Neural progenitor cell (in vitro differentiated cells): ENCODE measurements around the gene FABP7. TPM values are rescaled to one million over a fixed set of nuclear protein-coding genes. Genes with fewer than 3 reads are reported as not detected.

Experiments
- DNase-seq: peaks from one replicate; pipeline ENCODE4 v3.0.0-alpha.2; 2016; ENCODE audit warnings: low spot score
- H2AFZ ChIP-seq: fragments of 200-600 bp; sonication (generic); replicated peaks from 2 replicates; pipeline ENCODE4 v1.6.1; 2016; ENCODE audit warnings: antibody characterized with exemption
- H3F3A ChIP-seq: fragments of 200-600 bp; sonication (generic); 2 replicates; pipeline ENCODE4 v1.6.1; 2016; ENCODE audit warnings: antibody characterized with exemption, low read depth
- H3K27ac ChIP-seq: fragments of 200-600 bp; sonication (generic); 2 replicates; pipeline ENCODE4 v1.5.1; 2016; ENCODE audit warnings: mild to moderate bottlenecking
- H3K27me3 ChIP-seq: fragments of 200-600 bp; sonication (generic); 2 replicates; pipeline ENCODE4 v1.6.1; 2016; ENCODE audit warnings: mild to moderate bottlenecking, moderate library complexity
- H3K36me3 ChIP-seq: fragments of 200-600 bp; sonication (generic); 2 replicates; pipeline ENCODE4 v1.5.1; 2016
- H3K4me1 ChIP-seq: fragments of 200-600 bp; sonication (generic); 2 replicates; pipeline ENCODE4 v1.6.1; 2016; ENCODE audit warnings: mixed run types
- H3K4me2 ChIP-seq: fragments of 200-600 bp; sonication (generic); 2 replicates; pipeline ENCODE4 v1.6.1; 2016
- H3K4me3 ChIP-seq: fragments of 200-600 bp; sonication (generic); 2 replicates; pipeline ENCODE4 v1.5.1; 2016
- H3K79me2 ChIP-seq: fragments of 200-600 bp; sonication (generic); 2 replicates; pipeline ENCODE4 v1.6.1; 2016; ENCODE audit warnings: low read depth
- H3K9ac ChIP-seq: fragments of 200-600 bp; sonication (generic); 2 replicates; pipeline ENCODE4 v1.6.1; 2016
- H3K9me3 ChIP-seq: fragments of 200-600 bp; sonication (generic); 2 replicates; pipeline ENCODE4 v1.5.1; 2016; ENCODE audit warnings: low read depth
- H4K20me1 ChIP-seq: fragments of 200-600 bp; sonication (generic); 2 replicates; pipeline ENCODE4 v1.6.1; 2016; ENCODE audit warnings: low read depth
- H3K27ac Mint-ChIP-seq: 3 replicates; pipeline ENCODE4 v1.8.0; 2021; ENCODE audit warnings: mixed read lengths
- H3K27me3 Mint-ChIP-seq: 2 replicates; pipeline ENCODE4 v1.8.0; 2022; ENCODE audit warnings: low read depth, mild to moderate bottlenecking, inconsistent platforms, moderate library complexity, mixed read lengths; ENCODE audit not compliant: insufficient read depth
- H3K36me3 Mint-ChIP-seq: 3 replicates; pipeline ENCODE4 v1.8.0; 2021; ENCODE audit warnings: mixed read lengths
- H3K4me1 Mint-ChIP-seq: 3 replicates; pipeline ENCODE4 v1.8.0; 2021; ENCODE audit warnings: mixed read lengths
- H3K4me3 Mint-ChIP-seq: 3 replicates; pipeline ENCODE4 v1.8.0; 2021; ENCODE audit warnings: mild to moderate bottlenecking, moderate library complexity, mixed read lengths
- H3K9me3 Mint-ChIP-seq: 3 replicates; pipeline ENCODE4 v1.8.0; 2020; ENCODE audit warnings: mixed read lengths
- CTCF ChIP-seq: fragments of 200-600 bp; sonication (generic); IDR thresholded peaks from 2 replicates; pipeline ENCODE4 v1.5.1; 2017; ENCODE audit warnings: antibody characterized with exemption, mild to moderate bottlenecking
- EZH2 ChIP-seq: fragments of 200-600 bp; sonication (generic); IDR thresholded peaks from 2 replicates; pipeline ENCODE4 v1.6.1; 2017; ENCODE audit warnings: antibody characterized with exemption, mild to moderate bottlenecking, moderate library complexity
- EZH2phosphoT487 ChIP-seq: fragments of 200-600 bp; sonication (generic); IDR thresholded peaks from 2 replicates; pipeline ENCODE4 v1.6.1; 2017; ENCODE audit warnings: antibody characterized with exemption
- total RNA-seq: library from RNA; depleted of rRNA; stranded (reverse); fragments of >200 nt; gene quantifications from 2 replicates; pipeline ENCODE4 v1.2.3, GENCODE V29; 2015; ENCODE audit warnings: low replicate concordance

FABP7 gene
- total RNA-seq, 1 donor from 2014 or later: 58.2 TPM

GRCh38 chr6:122736616-122737015 lies 42.9 kb upstream of the FABP7 start:
- Histone ChIP-seq H3K4me3 (no peak overlapping the region), H3K79me2 (no peaks in the 10 kb centered on the region), H3K36me3 (no peaks in the 10 kb centered on the region), H3K27me3 (no peaks in the 10 kb centered on the region), H3F3A (peaks cover 5% of the 10 kb centered on the region), H4K20me1 (no peaks in the 10 kb centered on the region), H3K4me2 (no peak overlapping the region), H3K27ac (no peak overlapping the region), H3K9me3 (no peaks in the 10 kb centered on the region), H2AFZ (no peak overlapping the region), H3K4me1 (peaks cover 18% of the 10 kb centered on the region), H3K9ac (no peak overlapping the region)
- Mint-ChIP-seq H3K9me3 (peaks cover 5% of the 10 kb centered on the region), H3K27me3 (peaks cover 5% of the 10 kb centered on the region), H3K36me3 (no peaks in the 10 kb centered on the region), H3K4me3 (no peak overlapping the region), H3K4me1 (peaks cover 19% of the 10 kb centered on the region), H3K27ac (no peak overlapping the region)
- no peak for DNase-seq
- no peak for TF ChIP-seq EZH2
- TF ChIP-seq EZH2phosphoT487: no peak
- TF ChIP-seq CTCF: no peak

GRCh38 chr6:122740091-122740490 lies 39.4 kb upstream of the FABP7 start:
- peaks cover 4% of the 10 kb centered on the region for H3K4me1 ChIP-seq
- H3K9ac ChIP-seq: no peak overlapping the region
- no peak overlapping the region for H3K27ac ChIP-seq
- no peak for DNase-seq
- no peaks in the 10 kb centered on the region for H4K20me1 ChIP-seq
- no peaks in the 10 kb centered on the region for H3K27me3 Mint-ChIP-seq
- no peak overlapping the region for H2AFZ ChIP-seq
- H3K9me3 ChIP-seq: no peaks in the 10 kb centered on the region
- H3K36me3 ChIP-seq: no peaks in the 10 kb centered on the region
- TF ChIP-seq CTCF (no peak), EZH2phosphoT487 (no peak), EZH2 (no peak)
- H3K4me2 ChIP-seq: no peak overlapping the region
- H3K36me3 Mint-ChIP-seq: no peaks in the 10 kb centered on the region
- H3K79me2 ChIP-seq: no peaks in the 10 kb centered on the region
- no peaks in the 10 kb centered on the region for H3K27me3 ChIP-seq
- H3F3A ChIP-seq: peaks cover 2% of the 10 kb centered on the region
- no peak overlapping the region for H3K4me3 Mint-ChIP-seq
- peaks cover 11% of the 10 kb centered on the region for H3K4me1 Mint-ChIP-seq
- H3K9me3 Mint-ChIP-seq: peaks cover 5% of the 10 kb centered on the region
- H3K27ac Mint-ChIP-seq: no peak overlapping the region
- no peak overlapping the region for H3K4me3 ChIP-seq

GRCh38 chr6:122740936-122741335 lies 38.6 kb upstream of the FABP7 start:
- H3K36me3 Mint-ChIP-seq: no peaks in the 10 kb centered on the region
- no peaks in the 10 kb centered on the region for H3K36me3 ChIP-seq
- peaks cover 3% of the 10 kb centered on the region for H3K4me1 Mint-ChIP-seq
- no peak overlapping the region for H2AFZ ChIP-seq
- DNase-seq: no peak
- no peaks in the 10 kb centered on the region for H3K79me2 ChIP-seq
- H3K27ac Mint-ChIP-seq: no peak overlapping the region
- H3F3A ChIP-seq: no peaks in the 10 kb centered on the region
- H3K27me3 Mint-ChIP-seq: no peaks in the 10 kb centered on the region
- TF ChIP-seq CTCF (no peak), EZH2phosphoT487 (no peak), EZH2 (no peak)
- H4K20me1 ChIP-seq: no peaks in the 10 kb centered on the region
- H3K9me3 Mint-ChIP-seq: peaks cover 5% of the 10 kb centered on the region
- no peak overlapping the region for H3K9ac ChIP-seq
- no peak overlapping the region for H3K4me3 Mint-ChIP-seq
- no peaks in the 10 kb centered on the region for H3K4me1 ChIP-seq
- no peak overlapping the region for H3K27ac ChIP-seq
- no peak overlapping the region for H3K4me2 ChIP-seq
- no peak overlapping the region for H3K4me3 ChIP-seq
- H3K27me3 ChIP-seq: no peaks in the 10 kb centered on the region
- H3K9me3 ChIP-seq: no peaks in the 10 kb centered on the region
